C4-2B (cell line): ENCODE measurements around the gene SORCS2.

ENCODE experiments used
- ZFX ChIP-seq: fragments of 450-650 bp; IDR thresholded peaks from 2 replicates; pipeline ENCODE4 v1.6.1; 2017
- TF ChIP-seq, protein P1 (sequence below): fragments of 450-650 bp; conservative IDR thresholded peaks from 2 replicates; pipeline ENCODE4 v1.5.1; 2017; ENCODE audit warnings: mild to moderate bottlenecking

DNA sequence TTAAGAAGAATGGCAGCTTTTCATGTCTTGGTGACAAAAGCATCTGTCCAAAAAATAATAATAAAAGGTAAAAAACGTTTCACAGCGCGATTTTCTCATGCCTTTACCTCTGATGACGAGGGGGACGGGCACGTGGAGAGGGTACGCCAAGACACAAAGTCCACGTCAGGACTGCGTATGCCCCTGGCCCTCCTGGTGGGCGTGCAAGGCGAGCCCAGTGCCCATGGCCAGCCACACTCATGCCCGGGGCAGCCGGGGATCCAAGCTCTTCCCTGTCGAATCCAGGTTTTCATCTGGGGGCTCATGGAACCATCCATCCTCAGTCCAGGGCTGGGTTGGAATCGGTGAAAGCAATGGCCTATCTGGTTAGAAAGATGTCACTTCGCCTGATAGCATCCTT is 570.8 kb downstream of the SORCS2 start:
- TF ChIP-seq, protein P1, sequence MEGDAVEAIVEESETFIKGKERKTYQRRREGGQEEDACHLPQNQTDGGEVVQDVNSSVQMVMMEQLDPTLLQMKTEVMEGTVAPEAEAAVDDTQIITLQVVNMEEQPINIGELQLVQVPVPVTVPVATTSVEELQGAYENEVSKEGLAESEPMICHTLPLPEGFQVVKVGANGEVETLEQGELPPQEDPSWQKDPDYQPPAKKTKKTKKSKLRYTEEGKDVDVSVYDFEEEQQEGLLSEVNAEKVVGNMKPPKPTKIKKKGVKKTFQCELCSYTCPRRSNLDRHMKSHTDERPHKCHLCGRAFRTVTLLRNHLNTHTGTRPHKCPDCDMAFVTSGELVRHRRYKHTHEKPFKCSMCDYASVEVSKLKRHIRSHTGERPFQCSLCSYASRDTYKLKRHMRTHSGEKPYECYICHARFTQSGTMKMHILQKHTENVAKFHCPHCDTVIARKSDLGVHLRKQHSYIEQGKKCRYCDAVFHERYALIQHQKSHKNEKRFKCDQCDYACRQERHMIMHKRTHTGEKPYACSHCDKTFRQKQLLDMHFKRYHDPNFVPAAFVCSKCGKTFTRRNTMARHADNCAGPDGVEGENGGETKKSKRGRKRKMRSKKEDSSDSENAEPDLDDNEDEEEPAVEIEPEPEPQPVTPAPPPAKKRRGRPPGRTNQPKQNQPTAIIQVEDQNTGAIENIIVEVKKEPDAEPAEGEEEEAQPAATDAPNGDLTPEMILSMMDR: no peak
- TF ChIP-seq ZFX: no peak
